ENCODE measurements around the gene C10orf67. TPM values are rescaled to one million over a fixed set of nuclear protein-coding genes. Genes with fewer than 3 reads are reported as not detected.
"Not testable (repeated sequence)": the region's sequence is repeated elsewhere in the genome, so short reads cannot be mapped to it uniquely, and the experiment has no call there.

C10orf67 gene
- not detected for polyA plus RNA-seq (2012; ENCODE audit: insufficient read depth, insufficient read length, low read depth)

GRCh38 chr10:23344241-23344841 is at the start of gene C10orf67:
C10orf67 (minus strand) TSS chr10:23344797; CDS start chr10:23344774, 23 bp downstream.
- Histone ChIP-seq H3K36me3 (no peaks in the 10 kb centered on the region), H3K27me3 (peaks cover 9% of the 10 kb centered on the region; the same call in 1 of the 2 replicates), H3K4me3 (ENCODE audit: low read depth, low read length) (no peak within 1 kb of the TSS), H3K9me3 (no peaks in the 10 kb centered on the region), H3K4me1 (no peaks in the 10 kb centered on the region)
- TF ChIP-seq, protein P1, sequence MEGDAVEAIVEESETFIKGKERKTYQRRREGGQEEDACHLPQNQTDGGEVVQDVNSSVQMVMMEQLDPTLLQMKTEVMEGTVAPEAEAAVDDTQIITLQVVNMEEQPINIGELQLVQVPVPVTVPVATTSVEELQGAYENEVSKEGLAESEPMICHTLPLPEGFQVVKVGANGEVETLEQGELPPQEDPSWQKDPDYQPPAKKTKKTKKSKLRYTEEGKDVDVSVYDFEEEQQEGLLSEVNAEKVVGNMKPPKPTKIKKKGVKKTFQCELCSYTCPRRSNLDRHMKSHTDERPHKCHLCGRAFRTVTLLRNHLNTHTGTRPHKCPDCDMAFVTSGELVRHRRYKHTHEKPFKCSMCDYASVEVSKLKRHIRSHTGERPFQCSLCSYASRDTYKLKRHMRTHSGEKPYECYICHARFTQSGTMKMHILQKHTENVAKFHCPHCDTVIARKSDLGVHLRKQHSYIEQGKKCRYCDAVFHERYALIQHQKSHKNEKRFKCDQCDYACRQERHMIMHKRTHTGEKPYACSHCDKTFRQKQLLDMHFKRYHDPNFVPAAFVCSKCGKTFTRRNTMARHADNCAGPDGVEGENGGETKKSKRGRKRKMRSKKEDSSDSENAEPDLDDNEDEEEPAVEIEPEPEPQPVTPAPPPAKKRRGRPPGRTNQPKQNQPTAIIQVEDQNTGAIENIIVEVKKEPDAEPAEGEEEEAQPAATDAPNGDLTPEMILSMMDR (IDR thresholded peaks at IDR 0.05; ENCODE audit: low read depth, low read length), result no peak
- no peak for DNase-seq

DNA sequence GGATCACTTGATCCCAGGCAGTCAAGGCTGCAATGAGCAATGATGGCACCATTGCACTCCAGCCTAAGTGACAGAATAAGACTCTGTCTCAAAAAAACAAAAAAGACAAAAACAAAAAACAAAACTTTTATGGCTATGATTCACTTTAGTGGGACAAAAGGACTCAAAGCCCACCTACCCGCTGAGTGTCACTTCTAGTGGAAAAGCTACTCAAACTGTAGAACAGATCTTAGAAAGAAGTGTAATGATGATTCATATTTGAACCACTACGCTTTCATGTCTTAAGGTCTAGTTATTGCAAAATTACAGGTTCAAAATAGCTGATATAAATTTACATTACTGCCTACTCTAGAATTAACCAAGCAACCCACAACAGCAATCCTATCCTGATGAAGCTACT is 47.2 kb upstream of the C10orf67 start:
- no peaks in the 10 kb centered on the region for H3K36me3 ChIP-seq
- TF ChIP-seq, protein P1 (IDR thresholded peaks at IDR 0.05; ENCODE audit: low read depth, low read length), result no peak
- H3K4me1 ChIP-seq, result no peaks in the 10 kb centered on the region
- DNase-seq, result no peak
- no peak overlapping the region for H3K4me3 ChIP-seq (ENCODE audit: low read depth, low read length)
- no peaks in the 10 kb centered on the region for H3K9me3 ChIP-seq
- no peaks in the 10 kb centered on the region for H3K27me3 ChIP-seq

DNA sequence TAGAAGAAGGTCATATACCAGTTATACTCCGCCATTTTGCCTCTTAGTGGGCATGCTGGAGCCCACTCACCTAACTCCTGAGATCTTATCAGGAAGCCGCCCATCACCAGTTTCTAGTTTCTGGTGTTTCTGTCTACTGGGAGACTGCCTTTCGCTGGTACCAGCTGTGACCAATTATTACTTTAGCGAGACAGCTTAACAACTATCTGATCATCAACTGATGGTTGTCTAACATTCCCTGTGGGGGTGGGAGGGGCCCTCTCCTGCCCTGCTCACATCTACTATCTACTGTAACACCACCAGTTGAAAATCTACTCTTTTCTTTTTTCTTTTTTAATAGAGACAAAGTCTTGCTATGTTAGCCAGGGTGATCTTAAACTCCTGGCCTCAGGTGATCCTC is 46.2 kb upstream of the C10orf67 start:
- Histone ChIP-seq H3K4me1 (no peaks in the 10 kb centered on the region), H3K36me3 (no peaks in the 10 kb centered on the region), H3K4me3 (ENCODE audit: low read depth, low read length) (no peak overlapping the region), H3K9me3 (no peaks in the 10 kb centered on the region), H3K27me3 (no peaks in the 10 kb centered on the region)
- TF ChIP-seq, protein P1 (IDR thresholded peaks at IDR 0.05; ENCODE audit: low read depth, low read length), result no peak
- DNase-seq, result no peak

- DNase-seq; H3K4me3 ChIP-seq (ENCODE audit: low read depth, low read length); H3K27me3 ChIP-seq; H3K36me3 ChIP-seq; H3K4me1 ChIP-seq; H3K9me3 ChIP-seq: not testable (repeated sequence)
Measured at GRCh38 chr10:23390408-23390807, 45.8 kb upstream of the C10orf67 start.

- not testable (repeated sequence) for H3K27me3 ChIP-seq; H3K4me3 ChIP-seq (ENCODE audit: low read depth, low read length); H3K9me3 ChIP-seq; DNase-seq; H3K36me3 ChIP-seq; H3K4me1 ChIP-seq
Measured at GRCh38 chr10:23387516-23387915, 42.9 kb upstream of the C10orf67 start.

DNA sequence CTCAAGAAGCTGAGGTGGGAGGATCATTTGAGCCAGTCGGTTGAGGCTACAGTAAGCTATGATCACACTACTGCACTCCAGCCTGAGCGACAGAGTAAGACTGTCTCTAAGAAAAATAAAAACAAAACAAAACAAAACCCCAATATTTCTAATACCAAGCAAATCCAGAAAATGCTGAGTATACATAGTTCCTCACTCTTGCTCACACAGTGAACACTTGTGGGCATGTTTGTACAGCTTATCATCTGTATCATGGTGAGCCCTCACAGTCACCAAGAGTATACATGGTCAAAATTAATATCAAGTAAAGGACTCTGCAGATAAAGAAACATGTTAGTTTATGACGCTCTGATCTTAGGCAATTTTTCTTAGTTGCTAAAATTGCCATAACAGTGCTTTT is 41.5 kb upstream of the C10orf67 start:
- H3K4me3 ChIP-seq (ENCODE audit: low read depth, low read length), result no peak overlapping the region
- no peaks in the 10 kb centered on the region for H3K4me1 ChIP-seq
- H3K27me3 ChIP-seq, result no peaks in the 10 kb centered on the region
- no peaks in the 10 kb centered on the region for H3K36me3 ChIP-seq
- TF ChIP-seq, protein P1 (IDR thresholded peaks at IDR 0.05; ENCODE audit: low read depth, low read length), result no peak
- no peak for DNase-seq
- H3K9me3 ChIP-seq, result no peaks in the 10 kb centered on the region

GRCh38 chr10:23384364-23384763 is 39.8 kb upstream of the C10orf67 start:
- no peak overlapping the region for H3K4me3 ChIP-seq (ENCODE audit: low read depth, low read length)
- H3K9me3 ChIP-seq, result no peaks in the 10 kb centered on the region
- TF ChIP-seq, protein P1 (IDR thresholded peaks at IDR 0.05; ENCODE audit: low read depth, low read length), result no peak
- H3K36me3 ChIP-seq, result no peaks in the 10 kb centered on the region
- no peaks in the 10 kb centered on the region for H3K27me3 ChIP-seq
- no peaks in the 10 kb centered on the region for H3K4me1 ChIP-seq
- DNase-seq, result no peak

Data from BE2C (cell line).